ENCODE measurements around the gene SLC35C1. TPM values are rescaled to one million over a fixed set of nuclear protein-coding genes. Genes with fewer than 3 reads are reported as not detected.
A peak's percentile ranks its signal among the peaks of the same experiment; 100 is the strongest.

SLC35C1 gene
- total and polyA plus RNA-seq, 9 of the 15 experiments (the other 6 are each of a cell fraction or from before 2014, with no cell fraction given) = 0.65 to 13.1 (median 2.4) TPM

DNA sequence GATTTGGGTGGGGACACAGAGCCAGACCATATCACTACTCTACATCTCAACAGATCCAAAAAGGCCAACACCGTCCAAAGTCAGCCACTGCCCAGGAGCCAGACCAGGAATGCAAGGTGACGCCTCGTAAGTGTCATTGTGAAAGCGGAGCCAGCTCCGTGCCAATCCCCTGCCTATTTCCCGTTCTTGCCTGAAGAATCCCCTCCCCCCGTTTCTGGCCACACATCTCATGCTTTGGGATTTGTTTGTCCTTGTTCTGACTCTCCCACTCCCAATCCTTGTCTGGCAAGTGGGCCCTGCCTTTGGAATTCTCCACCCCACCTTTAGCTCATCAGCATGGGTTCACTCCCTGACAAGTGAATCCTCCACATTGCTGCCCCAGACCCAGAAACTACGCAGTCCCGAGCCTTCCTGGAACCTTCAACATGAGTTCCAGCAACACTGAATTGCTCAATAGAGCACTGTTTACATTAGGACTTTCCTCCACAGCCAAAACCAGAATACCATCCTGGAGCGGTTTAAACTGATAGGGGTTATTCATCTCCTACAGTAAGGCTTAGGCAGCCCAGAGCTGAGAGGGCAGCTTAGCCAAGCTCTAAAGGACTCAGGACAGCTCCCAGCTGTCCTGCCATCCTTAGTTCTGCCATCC is 6.0 kb upstream of the SLC35C1 start:
- Histone ChIP-seq H3K4me2 (ENCODE audit: insufficient read depth, low read length) (no peak overlapping the region), H3K36me3 (ENCODE audit: control insufficient read depth, insufficient read depth, low read length) (no peaks in the 10 kb centered on the region), H3K27ac (ENCODE audit: extremely low read depth, low read depth, low read length) (no peak overlapping the region), H4K20me1 (replicated peaks; ENCODE audit: control insufficient read depth, insufficient read depth, low read length) (peaks cover 8% of the 10 kb centered on the region; the same call in 1 of the 2 replicates), H3K27me3 (ENCODE audit: control insufficient read depth in 2 of 2, insufficient read depth in 2 of 2, low read length in 2 of 2) (peaks cover 6 to 10% of the 10 kb centered on the region in 2 experiments; a peak in 2 of 5 replicates), H3K4me3 (no peak overlapping the region), H3K9me3 (replicated peaks; ENCODE audit: control insufficient read depth, insufficient read depth, low read depth, low read length) (no peaks in the 10 kb centered on the region), H3K4me1 (replicated peaks in 1 of 2; ENCODE audit: control insufficient read depth in 2 of 2, insufficient read depth in 2 of 2, low read length in 2 of 2) (peaks cover 0 to 3% of the 10 kb centered on the region in 2 experiments; a peak in 2 of 5 replicates), H3K9me1 (ENCODE audit: control insufficient read depth, insufficient read depth, low read length) (no peaks in the 10 kb centered on the region), H2AFZ (ENCODE audit: low read depth, low read length) (peak overlapping the region; percentile 61), H3K79me2 (ENCODE audit: control insufficient read depth, insufficient read depth, low read length) (no peaks in the 10 kb centered on the region), H3K9ac (ENCODE audit: insufficient read depth in 1 of 2, low read depth in 2 of 2, low read length in 2 of 2) (no peak overlapping the region)
- in situ Hi-C loops (cut with MboI) = no loop called here
- FAIRE-seq (no peak), DNase-seq (ENCODE audit: extremely low read depth in 1 of 4, low spot score in 3 of 4) (no peak), ATAC-seq (no peak)
- WGBS (ENCODE audit: insufficient coverage, low coverage, missing lambda C conversion rate) = 52% methylated on average over 10 of the region's 10 CpGs
- ChIA-PET CTCF (ENCODE audit: low intra/inter-chr PET ratio) (no interaction called here), POLR2A (interaction anchor here (0.6 kb wide), 1 partner anchor 24 kb away, joined by 4 read pairs; no protein-coding TSS in a partner anchor)
- intact Hi-C loops (cut with micrococcal nuclease) = loop anchor here (5.0 kb wide), 1 partner anchor 33 kb away; no protein-coding TSS in a partner anchor
- no TSS peak for BruUV-seq (replicated peaks)
- TF ChIP-seq PML (IDR thresholded peaks at IDR 0.05; ENCODE audit: low read length) (no peak), CEBPB (tag; IDR thresholded peaks at IDR 0.05) (peak; percentile 77), HBP1 (CRISPR knock-in tag; IDR thresholded peaks at IDR 0.05) (no peak), PCBP2 (IDR thresholded peaks at IDR 0.05; ENCODE audit: low read depth, low read length, poor library complexity, severe bottlenecking) (no peak), NELFE (IDR thresholded peaks at IDR 0.05; ENCODE audit: insufficient read depth, insufficient read length) (no peak), FOXA3 (CRISPR knock-in tag; conservative IDR thresholded peaks at IDR 0.05 in 1 of 2, IDR thresholded peaks at IDR 0.05 in 1 of 2) (peak in 1 of 2 experiments; percentile 26; a peak in 1 of 4 replicates), MCM7 (IDR thresholded peaks at IDR 0.05) (no peak), ZKSCAN3 (CRISPR knock-in tag; IDR thresholded peaks at IDR 0.05) (no peak), EHMT2 (IDR thresholded peaks at IDR 0.05) (no peak), HNRNPLL (IDR thresholded peaks at IDR 0.05; ENCODE audit: low read depth, low read length, poor library complexity, severe bottlenecking) (no peak), CEBPG (CRISPR knock-in tag; IDR thresholded peaks at IDR 0.05) (no peak), CEBPG (tag; conservative IDR thresholded peaks at IDR 0.05 in 1 of 2, IDR thresholded peaks at IDR 0.05 in 1 of 2) (peak in 1 of 2 experiments; percentile 59; a peak in 1 of 4 replicates), CBFB (CRISPR knock-in tag; IDR thresholded peaks at IDR 0.05) (no peak), SIN3B (IDR thresholded peaks at IDR 0.05; ENCODE audit: low read depth) (no peak), GMEB1 (CRISPR knock-in tag; IDR thresholded peaks at IDR 0.05) (no peak), NR1H2 (CRISPR knock-in tag; IDR thresholded peaks at IDR 0.05) (no peak), GTF2E2 (tag; IDR thresholded peaks at IDR 0.05) (no peak), HINFP (tag; conservative IDR thresholded peaks at IDR 0.05; ENCODE audit: low read depth) (no peak), HDAC1 (IDR thresholded peaks at IDR 0.05) (no peak)

All from K562 (cell line).